ENCODE measurements around the gene KCNIP2. TPM values are rescaled to one million over a fixed set of nuclear protein-coding genes. Genes with fewer than 3 reads are reported as not detected.

The KCNIP2 gene
- total and polyA plus RNA-seq, 11 donors, result 85.1 to 862 (median 214) TPM

DNA sequence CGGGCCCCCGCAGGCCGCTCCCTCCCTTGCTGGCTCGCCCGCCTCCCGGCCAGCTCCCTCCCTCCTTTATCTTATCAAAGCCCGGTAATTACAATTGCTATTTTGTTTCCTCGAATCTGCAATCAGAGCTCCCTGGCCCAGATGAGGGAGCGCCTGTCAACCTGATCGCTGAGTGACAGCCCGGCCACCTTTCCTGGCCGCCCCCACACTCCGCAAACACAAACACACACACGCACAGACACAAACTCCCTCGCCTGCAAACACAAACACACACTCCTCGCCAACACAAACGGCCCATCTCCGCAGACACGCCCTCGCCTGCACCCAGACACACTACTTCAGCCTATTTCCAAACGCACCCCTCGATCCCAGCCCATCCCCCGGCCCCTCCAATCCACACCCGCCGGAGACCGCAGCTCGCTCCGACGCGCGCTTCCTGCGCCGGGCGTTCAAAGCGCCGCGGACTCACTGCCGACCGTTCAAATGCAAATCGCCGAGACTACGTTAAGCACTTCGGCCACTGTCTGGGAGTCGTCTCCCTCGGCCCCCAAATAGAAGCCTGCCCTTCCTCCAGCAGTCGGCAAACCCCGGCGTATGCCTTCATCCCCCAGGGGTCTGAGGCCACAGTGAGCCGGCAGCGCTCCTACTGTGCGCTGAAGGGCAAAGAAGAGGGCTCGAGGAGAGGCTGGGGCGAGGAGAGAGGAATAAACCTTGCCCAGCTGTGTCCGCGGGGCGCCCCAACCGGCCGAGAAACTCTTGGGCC is 64.6 kb downstream of the KCNIP2 start:
- DNase-seq, result no peak
- ATAC-seq, result peak in 2 of 4 donors; percentile 21 to 35
- intact Hi-C loops (cut with DNase I), result loop anchor here in 5 of 10 donors (1.0 to 10.0 kb wide), 4 partner anchors 176 to 567 kb away; no protein-coding TSS in a partner anchor
- peaks cover 0 to 3% (median 1%) of the 10 kb centered on the region in 9 donors for H3K36me3 ChIP-seq
- no peaks in the 10 kb centered on the region for H3K9me3 ChIP-seq
- peaks cover 13 to 58% (median 35%) of the 10 kb centered on the region in 9 donors for H3K27me3 ChIP-seq
- peaks cover 0 to 67% (median 43%) of the 10 kb centered on the region in 12 donors for H3K4me1 ChIP-seq
- no peak overlapping the region for H3K27ac ChIP-seq
- H3K4me3 ChIP-seq, result peak overlapping the region; percentile 9 to 58 (median 44)
- WGBS, 4 donors, result 3 to 6% (median 4%) methylated on average over 46 to 58 of the region's 58 CpGs
- TF ChIP-seq POLR2A (IDR thresholded peaks at IDR 0.05), result no peak
- TF ChIP-seq, protein P1, sequence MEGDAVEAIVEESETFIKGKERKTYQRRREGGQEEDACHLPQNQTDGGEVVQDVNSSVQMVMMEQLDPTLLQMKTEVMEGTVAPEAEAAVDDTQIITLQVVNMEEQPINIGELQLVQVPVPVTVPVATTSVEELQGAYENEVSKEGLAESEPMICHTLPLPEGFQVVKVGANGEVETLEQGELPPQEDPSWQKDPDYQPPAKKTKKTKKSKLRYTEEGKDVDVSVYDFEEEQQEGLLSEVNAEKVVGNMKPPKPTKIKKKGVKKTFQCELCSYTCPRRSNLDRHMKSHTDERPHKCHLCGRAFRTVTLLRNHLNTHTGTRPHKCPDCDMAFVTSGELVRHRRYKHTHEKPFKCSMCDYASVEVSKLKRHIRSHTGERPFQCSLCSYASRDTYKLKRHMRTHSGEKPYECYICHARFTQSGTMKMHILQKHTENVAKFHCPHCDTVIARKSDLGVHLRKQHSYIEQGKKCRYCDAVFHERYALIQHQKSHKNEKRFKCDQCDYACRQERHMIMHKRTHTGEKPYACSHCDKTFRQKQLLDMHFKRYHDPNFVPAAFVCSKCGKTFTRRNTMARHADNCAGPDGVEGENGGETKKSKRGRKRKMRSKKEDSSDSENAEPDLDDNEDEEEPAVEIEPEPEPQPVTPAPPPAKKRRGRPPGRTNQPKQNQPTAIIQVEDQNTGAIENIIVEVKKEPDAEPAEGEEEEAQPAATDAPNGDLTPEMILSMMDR (IDR thresholded peaks at IDR 0.05), result no peak

DNA sequence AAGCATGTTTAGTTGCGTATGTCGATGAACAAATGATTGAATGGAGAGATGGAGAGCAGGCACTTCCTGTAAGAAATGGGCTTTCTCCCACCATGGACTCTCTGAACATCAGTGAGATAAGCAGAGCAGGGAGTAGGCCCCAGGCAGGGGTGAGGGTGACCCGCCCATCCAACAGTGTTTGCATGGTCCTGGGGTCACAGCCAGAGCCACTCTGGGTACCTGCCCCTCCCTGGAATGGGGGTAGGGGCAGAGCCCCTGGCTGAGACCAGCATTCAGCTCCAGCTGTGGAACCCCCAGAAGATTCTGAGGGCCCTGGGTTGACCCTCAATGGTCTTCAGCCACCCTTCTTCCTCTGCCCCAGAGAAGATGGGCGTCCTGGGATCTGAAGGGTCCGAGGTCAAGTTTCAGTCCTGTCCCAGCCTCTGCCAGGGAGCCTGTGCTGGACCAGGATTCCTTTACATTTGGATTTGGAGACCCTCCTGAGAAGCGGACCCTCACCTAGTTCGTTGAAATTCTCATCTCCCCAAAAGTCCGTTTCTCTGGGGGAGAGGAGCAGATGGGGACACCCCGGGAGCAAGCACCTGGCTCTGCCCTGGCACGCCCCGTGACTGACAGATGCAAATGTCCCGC is 65.3 kb downstream of the KCNIP2 start:
- DNase-seq, result no peak
- WGBS, 4 donors, result 54 to 59% (median 57%) methylated on average over 11 to 12 of the region's 12 CpGs
- H3K27ac ChIP-seq, result no peak overlapping the region
- intact Hi-C loops (cut with DNase I), result loop anchor here in 4 of 10 donors (2.0 to 10.0 kb wide), 3 partner anchors 175 to 566 kb away; no protein-coding TSS in a partner anchor
- H3K4me1 ChIP-seq, result peaks cover 0 to 60% (median 36%) of the 10 kb centered on the region in 12 donors
- H3K9me3 ChIP-seq, result no peaks in the 10 kb centered on the region
- H3K36me3 ChIP-seq, result no peaks in the 10 kb centered on the region
- H3K4me3 ChIP-seq, result peak overlapping the region in 3 of 12 donors; percentile 42 to 56 (median 51)
- peaks cover 14 to 65% (median 42%) of the 10 kb centered on the region in 9 donors for H3K27me3 ChIP-seq
- TF ChIP-seq, protein P1 (IDR thresholded peaks at IDR 0.05), result no peak
- TF ChIP-seq POLR2A (IDR thresholded peaks at IDR 0.05), result no peak
- ATAC-seq, result no peak

DNA sequence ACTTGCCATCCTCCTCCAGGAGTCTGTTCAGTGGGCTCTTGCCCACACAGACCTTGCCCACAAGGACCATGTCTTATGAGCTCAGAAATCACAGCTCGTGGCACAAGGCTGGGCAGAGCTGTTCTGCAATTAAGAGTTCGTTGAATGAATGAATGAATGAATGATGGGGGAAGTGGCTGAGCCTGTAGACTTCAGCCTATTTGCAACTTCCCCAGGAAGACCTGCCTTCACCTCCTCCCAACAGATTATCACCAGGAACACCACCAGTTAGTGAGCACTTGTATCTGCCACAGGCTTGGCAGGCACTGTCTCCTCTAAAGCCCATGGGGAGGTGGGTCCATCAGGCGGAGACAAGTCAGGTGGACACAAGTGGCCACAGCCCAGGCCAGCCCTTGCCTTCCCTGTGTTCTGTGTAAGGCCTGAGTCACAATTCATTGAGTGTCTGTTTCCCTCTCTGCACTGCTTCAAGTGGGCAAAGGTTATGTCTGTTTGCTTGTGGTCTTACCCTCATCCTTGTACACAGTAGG is 65.9 kb downstream of the KCNIP2 start:
- intact Hi-C loops (cut with DNase I), result loop anchor here in 4 of 10 donors (2.0 to 10.0 kb wide), 3 partner anchors 175 to 565 kb away; no protein-coding TSS in a partner anchor
- Histone ChIP-seq H3K9me3 (no peaks in the 10 kb centered on the region), H3K4me1 (peaks cover 0 to 55% (median 34%) of the 10 kb centered on the region in 12 donors)

More for the DNA sequence above, 65.9 kb downstream of the KCNIP2 start:
- no peak for TF ChIP-seq POLR2A (IDR thresholded peaks at IDR 0.05)
- TF ChIP-seq, protein P1 (IDR thresholded peaks at IDR 0.05), result no peak
- H3K36me3 ChIP-seq, result no peaks in the 10 kb centered on the region
- DNase-seq (no peak), ATAC-seq (no peak)
- H3K4me3 ChIP-seq, result no peak overlapping the region
- 93 to 96% (median 95%) methylated on average over 3 of the region's 3 CpGs for WGBS, 4 donors
- H3K27me3 ChIP-seq, result peaks cover 14 to 71% (median 48%) of the 10 kb centered on the region in 9 donors
- no peak overlapping the region for H3K27ac ChIP-seq
